ENCODE results near the gene TXNDC15. TPM values are rescaled to one million over a fixed set of nuclear protein-coding genes. Genes with fewer than 3 reads are reported as not detected.

Gene TXNDC15
- total RNA-seq, 4 donors from 2014 or later, result 68.5 to 119 (median 82.6) TPM

- no peaks in the 10 kb centered on the region for H3K27me3 ChIP-seq
- ATAC-seq, result no peak
- TF ChIP-seq EP300 (IDR thresholded peaks at IDR 0.05), result no peak
- TF ChIP-seq POLR2A (IDR thresholded peaks at IDR 0.05), result no peak
- TF ChIP-seq CTCF (IDR thresholded peaks at IDR 0.05), result no peak
- TF ChIP-seq POLR2AphosphoS5 (IDR thresholded peaks at IDR 0.05), result no peak
- H3K27ac ChIP-seq, result no peak overlapping the region
- no peaks in the 10 kb centered on the region for H3K9me3 ChIP-seq
- H3K4me3 ChIP-seq, result no peak overlapping the region
- H3K4me1 ChIP-seq, result peaks cover 0 to 9% (median 0%) of the 10 kb centered on the region in 3 donors
- peaks cover 0 to 21% of the 10 kb centered on the region in 2 donors for H3K36me3 ChIP-seq
- 61 to 73% methylated on average over 2 to 3 of the region's 3 CpGs for WGBS, 2 donors (ENCODE audit: low coverage in 1 of 2)
Measured at GRCh38 chr5:134918861-134919260, 44.7 kb downstream of the TXNDC15 start.

GRCh38 chr5:134920848-134921575, 46.8 kb downstream of the TXNDC15 start:
- Histone ChIP-seq H3K4me1 (peaks cover 0 to 9% (median 0%) of the 10 kb centered on the region in 3 donors), H3K36me3 (peaks cover 0 to 3% of the 10 kb centered on the region in 2 donors), H3K4me3 (no peak overlapping the region), H3K27ac (no peak overlapping the region), H3K9me3 (no peaks in the 10 kb centered on the region), H3K27me3 (no peaks in the 10 kb centered on the region)
- no peak for TF ChIP-seq POLR2A (IDR thresholded peaks at IDR 0.05)
- TF ChIP-seq EP300 (IDR thresholded peaks at IDR 0.05), result no peak
- TF ChIP-seq POLR2AphosphoS5 (IDR thresholded peaks at IDR 0.05), result no peak
- TF ChIP-seq CTCF (IDR thresholded peaks at IDR 0.05), result no peak
- no peak for ATAC-seq
- WGBS, 2 donors (ENCODE audit: low coverage in 1 of 2), result 100% methylated on average over 1 to 2 of the region's 9 CpGs

- H3K4me3 ChIP-seq, result no peak overlapping the region
- no peak for TF ChIP-seq POLR2AphosphoS5 (IDR thresholded peaks at IDR 0.05)
- TF ChIP-seq POLR2A (IDR thresholded peaks at IDR 0.05), result no peak
- TF ChIP-seq EP300 (IDR thresholded peaks at IDR 0.05), result no peak
- TF ChIP-seq CTCF (IDR thresholded peaks at IDR 0.05), result no peak
- no peaks in the 10 kb centered on the region for H3K9me3 ChIP-seq
- H3K4me1 ChIP-seq, result peaks cover 0 to 6% (median 0%) of the 10 kb centered on the region in 3 donors
- WGBS, 2 donors (ENCODE audit: low coverage in 1 of 2), result 91 to 100% methylated on average over 3 of the region's 3 CpGs
- no peak for ATAC-seq
- peaks cover 0 to 46% of the 10 kb centered on the region in 2 donors for H3K36me3 ChIP-seq
- H3K27me3 ChIP-seq, result no peaks in the 10 kb centered on the region
- no peak overlapping the region for H3K27ac ChIP-seq
Measured at GRCh38 chr5:134932508-134932907, 58.3 kb downstream of the TXNDC15 start.

- Histone ChIP-seq H3K27ac (no peak overlapping the region), H3K36me3 (peaks cover 0 to 54% of the 10 kb centered on the region in 2 donors), H3K27me3 (no peaks in the 10 kb centered on the region), H3K4me1 (peaks cover 0 to 6% (median 0%) of the 10 kb centered on the region in 3 donors), H3K9me3 (no peaks in the 10 kb centered on the region), H3K4me3 (no peak overlapping the region)
- 95% methylated on average over 5 of the region's 5 CpGs for WGBS, 2 donors (ENCODE audit: low coverage in 1 of 2)
- no peak for ATAC-seq
- TF ChIP-seq EP300 (IDR thresholded peaks at IDR 0.05) (no peak), POLR2AphosphoS5 (IDR thresholded peaks at IDR 0.05) (no peak), CTCF (IDR thresholded peaks at IDR 0.05) (no peak), POLR2A (IDR thresholded peaks at IDR 0.05) (no peak)
Measured at GRCh38 chr5:134934202-134934601, 60.0 kb downstream of the TXNDC15 start.
